ENCODE measurements around the gene RRAGD. TPM values are rescaled to one million over a fixed set of nuclear protein-coding genes. Genes with fewer than 3 reads are reported as not detected.

Gene RRAGD
- total and polyA plus RNA-seq, 2 of the 13 experiments (the other 11 are each of a cell fraction or from before 2014, with no cell fraction given), result 0.35 to 0.53 TPM

DNA sequence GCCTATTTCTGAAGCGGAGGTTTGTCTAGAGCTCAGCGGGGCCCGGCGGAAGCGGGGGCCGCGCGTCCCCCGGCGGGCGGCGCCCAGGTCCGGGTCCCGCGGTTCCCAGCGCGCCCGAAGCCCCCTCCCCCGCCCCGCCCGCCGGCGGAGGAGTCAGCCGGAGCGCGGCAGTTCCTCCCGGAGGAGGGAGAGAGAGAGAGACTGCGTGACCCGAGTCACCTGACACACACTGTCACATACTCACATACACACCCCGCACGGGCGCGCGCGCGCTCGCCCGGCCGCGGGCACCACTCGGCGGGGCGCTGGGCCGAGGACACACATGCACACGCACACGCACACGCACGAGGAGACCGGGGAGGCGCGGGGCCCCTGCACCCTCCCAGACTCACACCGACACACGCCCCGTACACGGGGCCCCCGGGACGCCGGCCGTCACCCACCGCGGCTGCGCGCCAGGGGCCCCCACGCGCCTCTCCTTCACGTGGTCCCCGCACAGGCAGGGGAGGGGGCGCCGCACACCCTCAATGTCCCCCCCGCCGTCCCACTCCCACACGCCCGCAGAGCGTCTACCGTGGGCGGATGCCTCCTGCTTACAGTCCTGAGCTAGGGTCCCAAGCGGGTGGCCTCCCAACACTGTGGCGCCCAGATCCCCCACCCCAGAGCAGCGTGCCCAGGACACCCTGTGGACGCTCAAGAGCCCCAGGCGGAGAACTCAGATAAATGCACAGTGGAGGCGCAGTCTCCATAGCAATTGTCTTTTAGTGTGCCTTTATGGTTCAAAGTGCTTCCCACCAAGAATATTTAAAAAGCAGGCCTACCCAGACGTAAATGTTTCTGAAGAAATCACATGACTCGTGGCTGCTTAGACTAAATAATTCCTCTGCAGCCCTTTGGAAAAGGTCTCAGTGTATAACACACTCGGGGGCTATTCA, at the start of gene RRAGD (continued):
- TF ChIP-seq, protein P1, sequence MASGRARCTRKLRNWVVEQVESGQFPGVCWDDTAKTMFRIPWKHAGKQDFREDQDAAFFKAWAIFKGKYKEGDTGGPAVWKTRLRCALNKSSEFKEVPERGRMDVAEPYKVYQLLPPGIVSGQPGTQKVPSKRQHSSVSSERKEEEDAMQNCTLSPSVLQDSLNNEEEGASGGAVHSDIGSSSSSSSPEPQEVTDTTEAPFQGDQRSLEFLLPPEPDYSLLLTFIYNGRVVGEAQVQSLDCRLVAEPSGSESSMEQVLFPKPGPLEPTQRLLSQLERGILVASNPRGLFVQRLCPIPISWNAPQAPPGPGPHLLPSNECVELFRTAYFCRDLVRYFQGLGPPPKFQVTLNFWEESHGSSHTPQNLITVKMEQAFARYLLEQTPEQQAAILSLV (CRISPR knock-in tag; IDR thresholded peaks at IDR 0.05; ENCODE audit: borderline replicate concordance), result no peak
- TF ChIP-seq CBX2 (IDR thresholded peaks at IDR 0.05; ENCODE audit: low read depth, low read length), result no peak
- TF ChIP-seq CBX2 (CRISPR knock-in tag; IDR thresholded peaks at IDR 0.05; ENCODE audit: low read depth), result no peak
- no peak for TF ChIP-seq ZKSCAN1 (IDR thresholded peaks at IDR 0.05; ENCODE audit: low read length)
- TF ChIP-seq, protein P2, sequence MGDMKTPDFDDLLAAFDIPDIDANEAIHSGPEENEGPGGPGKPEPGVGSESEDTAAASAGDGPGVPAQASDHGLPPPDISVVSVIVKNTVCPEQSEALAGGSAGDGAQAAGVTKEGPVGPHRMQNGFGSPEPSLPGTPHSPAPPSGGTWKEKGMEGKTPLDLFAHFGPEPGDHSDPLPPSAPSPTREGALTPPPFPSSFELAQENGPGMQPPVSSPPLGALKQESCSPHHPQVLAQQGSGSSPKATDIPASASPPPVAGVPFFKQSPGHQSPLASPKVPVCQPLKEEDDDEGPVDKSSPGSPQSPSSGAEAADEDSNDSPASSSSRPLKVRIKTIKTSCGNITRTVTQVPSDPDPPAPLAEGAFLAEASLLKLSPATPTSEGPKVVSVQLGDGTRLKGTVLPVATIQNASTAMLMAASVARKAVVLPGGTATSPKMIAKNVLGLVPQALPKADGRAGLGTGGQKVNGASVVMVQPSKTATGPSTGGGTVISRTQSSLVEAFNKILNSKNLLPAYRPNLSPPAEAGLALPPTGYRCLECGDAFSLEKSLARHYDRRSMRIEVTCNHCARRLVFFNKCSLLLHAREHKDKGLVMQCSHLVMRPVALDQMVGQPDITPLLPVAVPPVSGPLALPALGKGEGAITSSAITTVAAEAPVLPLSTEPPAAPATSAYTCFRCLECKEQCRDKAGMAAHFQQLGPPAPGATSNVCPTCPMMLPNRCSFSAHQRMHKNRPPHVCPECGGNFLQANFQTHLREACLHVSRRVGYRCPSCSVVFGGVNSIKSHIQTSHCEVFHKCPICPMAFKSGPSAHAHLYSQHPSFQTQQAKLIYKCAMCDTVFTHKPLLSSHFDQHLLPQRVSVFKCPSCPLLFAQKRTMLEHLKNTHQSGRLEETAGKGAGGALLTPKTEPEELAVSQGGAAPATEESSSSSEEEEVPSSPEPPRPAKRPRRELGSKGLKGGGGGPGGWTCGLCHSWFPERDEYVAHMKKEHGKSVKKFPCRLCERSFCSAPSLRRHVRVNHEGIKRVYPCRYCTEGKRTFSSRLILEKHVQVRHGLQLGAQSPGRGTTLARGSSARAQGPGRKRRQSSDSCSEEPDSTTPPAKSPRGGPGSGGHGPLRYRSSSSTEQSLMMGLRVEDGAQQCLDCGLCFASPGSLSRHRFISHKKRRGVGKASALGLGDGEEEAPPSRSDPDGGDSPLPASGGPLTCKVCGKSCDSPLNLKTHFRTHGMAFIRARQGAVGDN (CRISPR knock-in tag; IDR thresholded peaks at IDR 0.05), result peak; percentile 34
- TF ChIP-seq ZNF263 (CRISPR knock-in tag; IDR thresholded peaks at IDR 0.05), result peak; percentile 73
- 0 out of 2 replicates have a peak, but pooled peaks have one; percentile 26 for TF ChIP-seq PHF21A (CRISPR knock-in tag; IDR thresholded peaks at IDR 0.05)
- TF ChIP-seq, protein P3, sequence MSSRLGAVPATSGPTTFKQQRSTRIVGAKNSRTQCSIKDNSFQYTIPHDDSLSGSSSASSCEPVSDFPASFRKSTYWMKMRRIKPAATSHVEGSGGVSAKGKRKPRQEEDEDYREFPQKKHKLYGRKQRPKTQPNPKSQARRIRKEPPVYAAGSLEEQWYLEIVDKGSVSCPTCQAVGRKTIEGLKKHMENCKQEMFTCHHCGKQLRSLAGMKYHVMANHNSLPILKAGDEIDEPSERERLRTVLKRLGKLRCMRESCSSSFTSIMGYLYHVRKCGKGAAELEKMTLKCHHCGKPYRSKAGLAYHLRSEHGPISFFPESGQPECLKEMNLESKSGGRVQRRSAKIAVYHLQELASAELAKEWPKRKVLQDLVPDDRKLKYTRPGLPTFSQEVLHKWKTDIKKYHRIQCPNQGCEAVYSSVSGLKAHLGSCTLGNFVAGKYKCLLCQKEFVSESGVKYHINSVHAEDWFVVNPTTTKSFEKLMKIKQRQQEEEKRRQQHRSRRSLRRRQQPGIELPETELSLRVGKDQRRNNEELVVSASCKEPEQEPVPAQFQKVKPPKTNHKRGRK (CRISPR knock-in tag; IDR thresholded peaks at IDR 0.05), result no peak
- TF ChIP-seq ZNF34 (CRISPR knock-in tag; IDR thresholded peaks at IDR 0.05; ENCODE audit: borderline replicate concordance), result no peak
- TF ChIP-seq CHD4 (IDR thresholded peaks at IDR 0.05; ENCODE audit: borderline replicate concordance, low read length), result no peak
- TF ChIP-seq ZNF670 (CRISPR knock-in tag; IDR thresholded peaks at IDR 0.05; ENCODE audit: borderline replicate concordance), result no peak
- peak; percentile 57; the same call in 1 of the 2 replicates for TF ChIP-seq ZNF678 (CRISPR knock-in tag; IDR thresholded peaks at IDR 0.05)
- no peak for TF ChIP-seq NR2F2 (IDR thresholded peaks at IDR 0.05; ENCODE audit: borderline replicate concordance, low read depth)
- no peak for TF ChIP-seq MYNN (CRISPR knock-in tag; IDR thresholded peaks at IDR 0.05; ENCODE audit: low read depth)
- TF ChIP-seq, protein P4, sequence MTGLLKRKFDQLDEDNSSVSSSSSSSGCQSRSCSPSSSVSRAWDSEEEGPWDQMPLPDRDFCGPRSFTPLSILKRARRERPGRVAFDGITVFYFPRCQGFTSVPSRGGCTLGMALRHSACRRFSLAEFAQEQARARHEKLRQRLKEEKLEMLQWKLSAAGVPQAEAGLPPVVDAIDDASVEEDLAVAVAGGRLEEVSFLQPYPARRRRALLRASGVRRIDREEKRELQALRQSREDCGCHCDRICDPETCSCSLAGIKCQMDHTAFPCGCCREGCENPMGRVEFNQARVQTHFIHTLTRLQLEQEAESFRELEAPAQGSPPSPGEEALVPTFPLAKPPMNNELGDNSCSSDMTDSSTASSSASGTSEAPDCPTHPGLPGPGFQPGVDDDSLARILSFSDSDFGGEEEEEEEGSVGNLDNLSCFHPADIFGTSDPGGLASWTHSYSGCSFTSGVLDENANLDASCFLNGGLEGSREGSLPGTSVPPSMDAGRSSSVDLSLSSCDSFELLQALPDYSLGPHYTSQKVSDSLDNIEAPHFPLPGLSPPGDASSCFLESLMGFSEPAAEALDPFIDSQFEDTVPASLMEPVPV (CRISPR knock-in tag; IDR thresholded peaks at IDR 0.05), result peak; percentile 31; the same call in 1 of the 2 replicates
- TF ChIP-seq REL (CRISPR knock-in tag; conservative IDR thresholded peaks at IDR 0.05), result no peak
- TF ChIP-seq, protein P5, sequence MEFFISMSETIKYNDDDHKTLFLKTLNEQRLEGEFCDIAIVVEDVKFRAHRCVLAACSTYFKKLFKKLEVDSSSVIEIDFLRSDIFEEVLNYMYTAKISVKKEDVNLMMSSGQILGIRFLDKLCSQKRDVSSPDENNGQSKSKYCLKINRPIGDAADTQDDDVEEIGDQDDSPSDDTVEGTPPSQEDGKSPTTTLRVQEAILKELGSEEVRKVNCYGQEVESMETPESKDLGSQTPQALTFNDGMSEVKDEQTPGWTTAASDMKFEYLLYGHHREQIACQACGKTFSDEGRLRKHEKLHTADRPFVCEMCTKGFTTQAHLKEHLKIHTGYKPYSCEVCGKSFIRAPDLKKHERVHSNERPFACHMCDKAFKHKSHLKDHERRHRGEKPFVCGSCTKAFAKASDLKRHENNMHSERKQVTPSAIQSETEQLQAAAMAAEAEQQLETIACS (CRISPR knock-in tag; IDR thresholded peaks at IDR 0.05), result peak; percentile 82
- TF ChIP-seq, protein P6, sequence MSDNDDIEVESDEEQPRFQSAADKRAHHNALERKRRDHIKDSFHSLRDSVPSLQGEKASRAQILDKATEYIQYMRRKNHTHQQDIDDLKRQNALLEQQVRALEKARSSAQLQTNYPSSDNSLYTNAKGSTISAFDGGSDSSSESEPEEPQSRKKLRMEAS (IDR thresholded peaks at IDR 0.05), result peak; percentile 43; the same call in 1 of the 2 replicates
- TF ChIP-seq TMF1 (CRISPR knock-in tag; IDR thresholded peaks at IDR 0.05; ENCODE audit: low read depth), result no peak

Measured in HepG2 (cell line).